Dendritic cell treated with granulocyte-macrophage colony-stimulating factor and Interleukin-4, amounts not matched to agents 40 ng/mL and 50 ng/mL, for 4 days (primary cell): ENCODE measurements around the gene CAPN9.
"Not testable (repeated sequence)": the region's sequence is repeated elsewhere in the genome, so short reads cannot be mapped to it uniquely, and the experiment has no call there.

ENCODE experiments used
- H3K27ac Mint-ChIP-seq: one replicate; pipeline ENCODE4 v1.8.0; 2022; ENCODE audit warnings: mild to moderate bottlenecking, mixed read lengths
- H3K27me3 Mint-ChIP-seq: one replicate; pipeline ENCODE4 v1.8.0; 2022; ENCODE audit warnings: mild to moderate bottlenecking, mixed read lengths
- H3K36me3 Mint-ChIP-seq: one replicate; pipeline ENCODE4 v1.8.0; 2022; ENCODE audit warnings: low read depth, mixed read lengths
- H3K4me1 Mint-ChIP-seq: one replicate; pipeline ENCODE4 v1.8.0; 2022; ENCODE audit warnings: low read depth, mixed read lengths
- H3K4me3 Mint-ChIP-seq: one replicate; pipeline ENCODE4 v1.8.0; 2022; ENCODE audit warnings: mild to moderate bottlenecking, moderate library complexity, mixed read lengths
- H3K9me3 Mint-ChIP-seq: one replicate; pipeline ENCODE4 v1.8.0; 2022; ENCODE audit warnings: mixed read lengths
- intact Hi-C: fragments of 100-400 bp; cut with micrococcal nuclease; formaldehyde crosslinking; loops from one replicate; pipeline ENCODE4 v1.15.0; 2022

Gene CAPN9

GRCh38 chr1:230717251-230717650, 29.9 kb upstream of the CAPN9 start:
- intact Hi-C loops: no loop called here
- Mint-ChIP-seq H3K4me3 (no peak overlapping the region), H3K9me3 (peaks cover 18% of the 10 kb centered on the region), H3K27me3 (peaks cover 3% of the 10 kb centered on the region), H3K27ac (no peak overlapping the region), H3K4me1 (no peaks in the 10 kb centered on the region), H3K36me3 (no peaks in the 10 kb centered on the region)

- H3K4me3 Mint-ChIP-seq, H3K4me1 Mint-ChIP-seq, H3K27me3 Mint-ChIP-seq, H3K36me3 Mint-ChIP-seq, intact Hi-C loops, H3K27ac Mint-ChIP-seq: not testable (repeated sequence)
- peaks cover 20% of the 10 kb centered on the region for H3K9me3 Mint-ChIP-seq
These were observed 25.2 kb upstream of the CAPN9 start for GRCh38 chr1:230721849-230722522.

- Mint-ChIP-seq H3K4me3 (no peak overlapping the region), H3K9me3 (peaks cover 20% of the 10 kb centered on the region), H3K27ac (no peak overlapping the region), H3K4me1 (no peaks in the 10 kb centered on the region), H3K36me3 (no peaks in the 10 kb centered on the region), H3K27me3 (peaks cover 2% of the 10 kb centered on the region)
- intact Hi-C loops: no loop called here
These were observed 21.8 kb upstream of the CAPN9 start for GRCh38 chr1:230725256-230726012.

DNA sequence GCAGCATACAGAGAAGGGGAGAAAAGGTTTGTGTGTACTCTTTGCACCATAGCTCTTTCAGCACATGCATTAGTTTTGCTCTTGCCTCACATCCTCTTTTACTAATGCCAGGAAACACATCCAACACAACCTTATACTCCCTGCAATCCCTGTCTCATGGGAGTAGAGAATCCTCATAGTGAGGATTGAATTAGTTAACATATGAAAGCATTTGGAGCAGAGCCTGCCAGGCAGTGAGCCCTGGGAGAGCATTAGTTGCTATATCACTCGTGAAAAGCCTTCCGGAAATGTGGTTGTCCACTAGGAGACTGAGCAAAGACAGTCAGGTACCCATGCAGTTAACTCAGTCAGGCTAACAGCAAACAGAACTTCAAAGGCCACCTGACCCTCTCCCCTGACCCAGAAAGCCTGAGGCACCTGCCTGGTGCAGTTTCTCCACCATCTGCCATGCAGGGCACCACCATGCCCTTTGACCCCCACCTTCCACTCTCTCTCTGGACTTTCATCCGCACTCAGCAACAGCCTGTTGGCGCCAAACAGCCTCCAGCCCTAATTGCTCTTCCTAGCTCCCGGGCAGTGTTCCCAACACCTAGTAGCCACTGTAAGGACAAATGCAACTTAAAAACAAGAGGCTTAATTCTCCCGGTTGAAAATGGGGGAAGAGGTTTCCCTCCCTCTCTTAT, 18.3 kb upstream of the CAPN9 start:
- intact Hi-C loops: no loop called here

GRCh38 chr1:230730977-230731376, 16.2 kb upstream of the CAPN9 start:
- H3K27me3 Mint-ChIP-seq: peaks cover 4% of the 10 kb centered on the region
- H3K4me3 Mint-ChIP-seq: no peak overlapping the region
- H3K27ac Mint-ChIP-seq: no peak overlapping the region
- intact Hi-C loops: no loop called here
- H3K4me1 Mint-ChIP-seq: no peaks in the 10 kb centered on the region
- H3K9me3 Mint-ChIP-seq: no peaks in the 10 kb centered on the region
- no peaks in the 10 kb centered on the region for H3K36me3 Mint-ChIP-seq

More for the DNA sequence above, 18.3 kb upstream of the CAPN9 start:
- Mint-ChIP-seq H3K27ac (no peak overlapping the region), H3K4me3 (no peak overlapping the region), H3K4me1 (no peaks in the 10 kb centered on the region), H3K27me3 (peaks cover 2% of the 10 kb centered on the region), H3K36me3 (no peaks in the 10 kb centered on the region), H3K9me3 (no peaks in the 10 kb centered on the region)

GRCh38 chr1:230735447-230735846, 11.7 kb upstream of the CAPN9 start:
- no peaks in the 10 kb centered on the region for H3K36me3 Mint-ChIP-seq
- H3K4me3 Mint-ChIP-seq: no peak overlapping the region
- no peak overlapping the region for H3K27ac Mint-ChIP-seq
- no peaks in the 10 kb centered on the region for H3K4me1 Mint-ChIP-seq
- no peaks in the 10 kb centered on the region for H3K9me3 Mint-ChIP-seq
- intact Hi-C loops: no loop called here
- H3K27me3 Mint-ChIP-seq: peaks cover 5% of the 10 kb centered on the region

DNA sequence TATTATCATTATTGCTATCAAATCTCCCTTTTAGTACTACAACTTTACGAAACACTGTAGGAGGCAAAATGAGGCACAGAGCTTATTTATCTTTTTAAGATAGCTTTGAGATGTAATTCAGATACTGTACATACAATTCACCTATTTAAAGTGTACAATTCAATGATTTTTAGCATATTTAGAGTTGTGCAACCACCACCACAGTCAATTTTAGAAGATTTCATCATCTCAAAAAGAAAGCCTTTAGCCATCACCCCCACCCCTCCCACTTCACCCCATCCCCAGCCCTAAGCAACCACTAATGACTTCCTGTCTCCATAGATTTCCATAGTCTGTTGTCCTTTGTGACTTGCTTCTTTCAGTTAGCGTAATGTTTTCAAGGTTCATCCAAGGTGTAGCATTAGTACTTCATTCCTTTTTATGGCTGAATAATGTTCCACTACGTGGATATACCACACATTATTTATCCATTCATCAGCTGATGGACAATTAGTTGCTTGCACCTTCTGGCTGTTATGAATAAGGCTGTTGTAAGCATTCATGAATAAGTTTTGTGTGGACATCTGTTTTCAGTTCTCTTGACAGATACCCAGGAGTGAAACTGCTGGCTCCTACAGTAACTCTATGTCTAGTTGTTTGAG, 9.4 kb upstream of the CAPN9 start:
- H3K4me1 Mint-ChIP-seq: no peaks in the 10 kb centered on the region
- no peaks in the 10 kb centered on the region for H3K36me3 Mint-ChIP-seq
- H3K27me3 Mint-ChIP-seq: peaks cover 5% of the 10 kb centered on the region
- intact Hi-C loops: no loop called here
- no peaks in the 10 kb centered on the region for H3K9me3 Mint-ChIP-seq
- H3K4me3 Mint-ChIP-seq: no peak overlapping the region
- H3K27ac Mint-ChIP-seq: no peak overlapping the region

GRCh38 chr1:230739564-230740290, 7.5 kb upstream of the CAPN9 start:
- Mint-ChIP-seq H3K9me3 (no peaks in the 10 kb centered on the region), H3K4me1 (no peaks in the 10 kb centered on the region), H3K27me3 (peaks cover 5% of the 10 kb centered on the region), H3K27ac (no peak overlapping the region), H3K4me3 (no peak overlapping the region), H3K36me3 (no peaks in the 10 kb centered on the region)
- intact Hi-C loops: no loop called here

GRCh38 chr1:230743899-230744298, 3.3 kb upstream of the CAPN9 start:
- Mint-ChIP-seq H3K27ac (no peak overlapping the region), H3K4me3 (no peak overlapping the region), H3K4me1 (no peaks in the 10 kb centered on the region), H3K9me3 (no peaks in the 10 kb centered on the region), H3K27me3 (peaks cover 2% of the 10 kb centered on the region), H3K36me3 (no peaks in the 10 kb centered on the region)
- intact Hi-C loops: no loop called here

- Mint-ChIP-seq H3K36me3 (no peaks in the 10 kb centered on the region), H3K27me3 (peaks cover 1% of the 10 kb centered on the region), H3K9me3 (no peaks in the 10 kb centered on the region), H3K4me3 (no peak overlapping the region), H3K27ac (no peak overlapping the region), H3K4me1 (no peaks in the 10 kb centered on the region)
- intact Hi-C loops: no loop called here
These were observed 2.8 kb upstream of the CAPN9 start for GRCh38 chr1:230744382-230744781.

DNA sequence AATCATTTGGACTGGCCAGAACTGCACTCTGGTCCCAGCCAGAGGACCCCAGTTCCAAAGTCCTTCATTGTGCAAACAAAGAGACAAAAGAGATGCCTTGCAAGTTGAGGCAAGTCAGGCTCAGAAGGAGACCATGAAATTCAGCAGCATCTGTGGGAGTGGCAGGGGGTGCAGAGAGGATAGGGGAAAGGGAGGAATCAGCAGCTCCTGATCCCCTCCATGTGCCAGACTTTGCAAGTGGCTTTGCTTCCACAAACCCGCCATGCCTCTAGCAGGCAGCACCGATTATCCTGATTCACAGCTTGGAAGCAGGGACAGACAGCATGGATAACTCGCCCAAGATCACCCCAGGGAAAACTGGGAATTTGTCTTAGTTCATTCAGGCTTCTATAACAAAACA, 2.1 kb upstream of the CAPN9 start:
- no peaks in the 10 kb centered on the region for H3K9me3 Mint-ChIP-seq
- H3K27me3 Mint-ChIP-seq: no peaks in the 10 kb centered on the region

GRCh38 chr1:230746617-230747016, 571 bp upstream of the CAPN9 start:
- Mint-ChIP-seq H3K4me3 (no peak overlapping the region), H3K9me3 (no peaks in the 10 kb centered on the region), H3K4me1 (no peaks in the 10 kb centered on the region), H3K27me3 (no peaks in the 10 kb centered on the region), H3K27ac (no peak overlapping the region), H3K36me3 (no peaks in the 10 kb centered on the region)
- intact Hi-C loops: no loop called here

More for the DNA sequence above, 2.1 kb upstream of the CAPN9 start:
- Mint-ChIP-seq H3K36me3 (no peaks in the 10 kb centered on the region), H3K4me3 (no peak overlapping the region), H3K4me1 (no peaks in the 10 kb centered on the region), H3K27ac (no peak overlapping the region)
- intact Hi-C loops: no loop called here

- intact Hi-C loops: no loop called here
- Mint-ChIP-seq H3K4me3 (no peak overlapping the region), H3K36me3 (no peaks in the 10 kb centered on the region), H3K27ac (no peak overlapping the region), H3K9me3 (no peaks in the 10 kb centered on the region), H3K27me3 (no peaks in the 10 kb centered on the region), H3K4me1 (no peaks in the 10 kb centered on the region)
These were observed 957 bp downstream of the CAPN9 start for GRCh38 chr1:230747890-230748800.
